Measurements from ENCODE around the gene ATG2A. TPM values are rescaled to one million over a fixed set of nuclear protein-coding genes. Genes with fewer than 3 reads are reported as not detected.
A peak's percentile ranks its signal among the peaks of the same experiment; 100 is the strongest.

The ATG2A gene
- total RNA-seq, 4 donors from 2014 or later = 33.0 to 93.6 (median 45.8) TPM

DNA sequence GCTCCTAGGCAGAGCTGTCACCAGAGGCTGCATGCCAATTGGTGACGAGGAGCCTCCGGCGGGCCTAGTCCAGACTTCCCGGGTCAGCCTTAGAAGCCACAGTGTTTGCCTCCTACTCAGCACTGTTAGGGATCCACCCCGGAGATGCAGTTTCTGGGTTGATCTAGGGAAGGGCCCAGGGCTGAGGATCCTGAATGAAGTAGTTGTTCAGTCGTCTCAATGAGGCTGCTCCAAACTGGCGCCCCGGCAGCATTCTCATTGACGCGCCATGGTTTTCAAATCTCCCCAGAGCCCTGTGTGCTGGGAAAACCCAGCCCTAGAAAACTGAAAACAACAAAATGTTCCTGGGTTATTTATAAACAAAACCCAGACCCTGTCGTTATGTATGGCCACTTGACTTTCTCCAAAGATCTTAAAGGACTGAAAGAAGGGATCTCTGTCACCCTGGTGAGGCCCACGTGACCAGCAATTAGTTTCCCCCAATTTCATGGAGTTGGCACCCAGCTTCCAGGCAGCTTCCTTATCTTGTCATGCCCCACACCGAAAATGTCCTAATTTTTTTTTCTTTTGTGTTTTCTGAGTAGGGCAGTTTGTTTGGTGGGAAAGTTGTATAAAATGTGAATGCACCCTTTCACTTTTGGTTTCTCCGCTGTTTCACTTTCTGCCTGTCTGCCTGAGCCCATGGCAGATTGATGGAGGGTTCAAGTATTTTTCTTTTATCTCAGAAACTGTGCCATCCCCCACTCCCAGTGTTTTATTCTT lies 36.6 kb downstream of the ATG2A start:
- Histone ChIP-seq H3K27ac (peak overlapping the region; percentile 57 to 98 (median 92)), H3K4me3 (peak overlapping the region in 2 of 4 donors; percentile 1 to 13), H3K27me3 (no peaks in the 10 kb centered on the region), H3K9me3 (no peaks in the 10 kb centered on the region), H3K4me1 (peaks cover 3 to 57% (median 46%) of the 10 kb centered on the region in 4 donors), H3K36me3 (no peaks in the 10 kb centered on the region)
- TF ChIP-seq POLR2A (IDR thresholded peaks at IDR 0.05) = peak in 1 of 2 donors; percentile 8
- TF ChIP-seq, protein P1, sequence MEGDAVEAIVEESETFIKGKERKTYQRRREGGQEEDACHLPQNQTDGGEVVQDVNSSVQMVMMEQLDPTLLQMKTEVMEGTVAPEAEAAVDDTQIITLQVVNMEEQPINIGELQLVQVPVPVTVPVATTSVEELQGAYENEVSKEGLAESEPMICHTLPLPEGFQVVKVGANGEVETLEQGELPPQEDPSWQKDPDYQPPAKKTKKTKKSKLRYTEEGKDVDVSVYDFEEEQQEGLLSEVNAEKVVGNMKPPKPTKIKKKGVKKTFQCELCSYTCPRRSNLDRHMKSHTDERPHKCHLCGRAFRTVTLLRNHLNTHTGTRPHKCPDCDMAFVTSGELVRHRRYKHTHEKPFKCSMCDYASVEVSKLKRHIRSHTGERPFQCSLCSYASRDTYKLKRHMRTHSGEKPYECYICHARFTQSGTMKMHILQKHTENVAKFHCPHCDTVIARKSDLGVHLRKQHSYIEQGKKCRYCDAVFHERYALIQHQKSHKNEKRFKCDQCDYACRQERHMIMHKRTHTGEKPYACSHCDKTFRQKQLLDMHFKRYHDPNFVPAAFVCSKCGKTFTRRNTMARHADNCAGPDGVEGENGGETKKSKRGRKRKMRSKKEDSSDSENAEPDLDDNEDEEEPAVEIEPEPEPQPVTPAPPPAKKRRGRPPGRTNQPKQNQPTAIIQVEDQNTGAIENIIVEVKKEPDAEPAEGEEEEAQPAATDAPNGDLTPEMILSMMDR (IDR thresholded peaks at IDR 0.05) = no peak
- peak in 1 of 2 donors; percentile 69 for TF ChIP-seq EP300 (IDR thresholded peaks at IDR 0.05)
- peak; percentile 42 to 54 for DNase-seq (ENCODE audit: low spot score in 2 of 2)
- WGBS, 2 donors = 27 to 29% methylated on average over 14 of the region's 14 CpGs

DNA sequence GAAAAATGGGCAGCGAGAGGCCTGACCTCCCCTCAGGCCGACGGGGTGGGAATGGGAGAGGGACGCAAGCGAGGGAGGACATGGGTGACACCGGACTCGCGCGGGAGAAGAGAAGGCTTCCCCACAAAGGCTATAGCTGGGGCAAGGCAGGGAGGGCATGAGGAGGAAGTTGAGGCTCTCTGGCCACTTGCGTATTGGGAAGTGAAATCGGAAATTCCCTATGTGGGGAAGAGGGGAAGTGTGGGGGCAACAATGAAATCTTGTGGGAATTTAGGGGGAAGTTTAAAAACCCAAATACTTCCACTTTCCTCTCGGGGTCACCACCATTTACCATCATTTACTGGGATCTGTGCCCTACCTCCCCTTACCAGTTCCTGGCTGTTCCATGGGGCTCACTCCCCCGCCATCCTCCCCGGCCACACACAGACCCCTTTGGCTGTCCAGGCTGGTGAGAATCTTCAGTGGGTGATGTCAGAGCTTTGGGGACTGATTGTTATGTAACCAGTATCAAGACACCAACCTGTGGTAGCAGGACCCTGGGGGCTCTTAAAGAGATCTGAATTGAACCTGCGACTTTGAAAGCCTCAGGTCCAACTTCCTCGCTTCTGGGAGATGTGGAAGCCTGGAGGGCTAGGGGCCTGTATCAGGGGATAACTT lies 37.6 kb downstream of the ATG2A start:
- H3K4me1 ChIP-seq = peaks cover 3 to 67% (median 56%) of the 10 kb centered on the region in 4 donors
- no peaks in the 10 kb centered on the region for H3K27me3 ChIP-seq
- H3K27ac ChIP-seq = peak overlapping the region; percentile 57 to 98 (median 92)
- peak overlapping the region; percentile 67 to 99 (median 80) for H3K4me3 ChIP-seq
- no peak for DNase-seq (ENCODE audit: low spot score in 2 of 2)
- H3K36me3 ChIP-seq = no peaks in the 10 kb centered on the region
- TF ChIP-seq EP300 (IDR thresholded peaks at IDR 0.05) (no peak), POLR2A (IDR thresholded peaks at IDR 0.05) (no peak)
- TF ChIP-seq, protein P1 (IDR thresholded peaks at IDR 0.05) = no peak
- WGBS, 2 donors = 15 to 17% methylated on average over 16 of the region's 16 CpGs
- H3K9me3 ChIP-seq = no peaks in the 10 kb centered on the region

DNA sequence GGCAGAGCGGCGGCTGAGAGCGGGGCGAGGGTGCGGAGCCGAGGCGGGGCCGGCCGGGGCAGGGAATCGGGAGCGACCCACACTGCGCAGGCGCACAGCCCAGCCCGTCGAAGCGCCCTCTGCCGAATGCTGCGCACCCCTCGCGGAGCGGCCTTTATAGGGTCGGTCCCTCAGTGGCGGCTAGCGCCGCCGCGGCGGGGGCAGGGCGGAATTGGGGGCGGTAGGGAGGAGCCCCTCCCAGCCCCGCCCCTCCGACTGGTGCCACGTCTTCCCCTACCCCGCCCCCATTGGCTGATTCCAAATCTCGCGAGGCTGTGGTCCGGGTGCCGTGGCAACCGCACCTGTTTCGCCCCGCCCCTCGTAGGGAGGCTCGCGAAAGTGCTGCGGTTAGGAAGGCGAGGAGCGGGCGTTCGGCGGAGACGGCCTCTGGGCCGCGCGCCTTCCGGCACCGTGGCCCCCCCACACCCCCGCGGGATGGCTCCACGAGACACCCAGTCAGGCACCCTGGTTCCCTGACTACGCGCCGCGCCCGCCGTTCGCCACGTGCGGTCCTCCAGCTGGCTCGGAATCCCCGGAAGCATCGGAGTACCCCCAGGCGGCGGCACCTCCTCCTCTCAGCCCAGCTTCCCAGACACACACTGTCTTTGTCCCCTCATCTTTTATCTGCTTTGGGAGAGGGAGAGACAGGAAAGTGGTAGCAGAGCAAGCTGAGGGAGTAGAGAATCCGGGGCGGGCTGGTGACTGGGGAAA lies 38.3 kb downstream of the ATG2A start, which contains the start of gene EHD1:
TSS of gene EHD1 (minus strand) at position 128 of the 750 bp plus-strand sequence. CDS start 157 bp downstream, outside the sequence.
- no peaks in the 10 kb centered on the region for H3K9me3 ChIP-seq
- 1% methylated on average over 32 to 52 of the region's 75 CpGs for WGBS, 2 donors
- no peaks in the 10 kb centered on the region for H3K27me3 ChIP-seq
- peaks cover 3 to 74% (median 61%) of the 10 kb centered on the region in 4 donors for H3K4me1 ChIP-seq
- peak within 1 kb of the TSS; percentile 57 to 98 (median 92) for H3K27ac ChIP-seq
- H3K36me3 ChIP-seq = peaks cover 0 to 1% (median 0%) of the 10 kb centered on the region in 3 donors
- TF ChIP-seq, protein P1 (IDR thresholded peaks at IDR 0.05) = peak; percentile 44 to 68 (median 49)
- TF ChIP-seq EP300 (IDR thresholded peaks at IDR 0.05) (peak; percentile 43 to 99), POLR2A (IDR thresholded peaks at IDR 0.05) (peak; percentile 96 to 99)
- peak; percentile 99 for DNase-seq (ENCODE audit: low spot score in 2 of 2)
- H3K4me3 ChIP-seq = peak within 1 kb of the TSS; percentile 67 to 99 (median 80)

DNA sequence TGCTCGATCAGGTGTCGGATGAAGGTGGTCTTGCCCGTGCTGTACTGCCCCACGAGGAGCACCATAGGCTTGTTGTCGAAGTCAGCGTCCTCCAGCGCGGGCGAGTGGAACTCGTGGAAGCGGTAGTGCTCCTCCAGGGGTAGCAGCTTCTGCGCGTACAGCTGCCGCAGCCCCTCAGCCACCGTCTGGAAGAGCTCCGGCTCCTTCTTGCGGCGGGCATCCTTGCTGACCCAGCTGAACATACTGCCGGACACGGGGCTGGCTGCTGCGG lies 38.9 kb downstream of the ATG2A start:
- peaks cover 3 to 80% (median 62%) of the 10 kb centered on the region in 4 donors for H3K4me1 ChIP-seq
- 2% methylated on average over 16 of the region's 21 CpGs; no CpG with 5 or more reads in 1 of the 2 donors for WGBS, 2 donors
- TF ChIP-seq, protein P1 (IDR thresholded peaks at IDR 0.05) = no peak
- TF ChIP-seq EP300 (IDR thresholded peaks at IDR 0.05) = no peak
- no peak for TF ChIP-seq POLR2A (IDR thresholded peaks at IDR 0.05)

More for the DNA sequence above, 38.9 kb downstream of the ATG2A start:
- H3K36me3 ChIP-seq = peaks cover 0 to 6% (median 0%) of the 10 kb centered on the region in 3 donors
- no peaks in the 10 kb centered on the region for H3K9me3 ChIP-seq
- H3K4me3 ChIP-seq = peak overlapping the region; percentile 67 to 99 (median 80)
- DNase-seq (ENCODE audit: low spot score in 2 of 2) = no peak
- H3K27ac ChIP-seq = peak overlapping the region; percentile 44 to 98 (median 91)
- H3K27me3 ChIP-seq = no peaks in the 10 kb centered on the region
